Adrenal gland (tissue), 12 donors: ENCODE data around the gene NPFFR1. TPM values are rescaled to one million over a fixed set of nuclear protein-coding genes. Genes with fewer than 3 reads are reported as not detected.

ENCODE experiments used
- DNase-seq, 7 donors: peaks; one replicate each; pipeline ENCODE4 v3.0.0-alpha.2; 2019 to 2020
- H3K27ac ChIP-seq, 5 donors: fragments of 200-600 bp; sonication (generic) in 4 of 5; 1 replicate in 3 of 5; 2 replicates in 2 of 5; pipeline versions ENCODE4 v1.5.1 to v1.8.0; 2016 to 2020; ENCODE audit warnings: mild to moderate bottlenecking in 1 of 5
- H3K27me3 ChIP-seq: fragments of 200-600 bp; 2 replicates; pipeline ENCODE4 v1.8.0; 2021
- H3K36me3 ChIP-seq, 2 donors: fragments of 200-600 bp; replicated peaks in 1 of 2; 1 replicate in 1 of 2; 2 replicates in 1 of 2; pipeline versions ENCODE4 v1.5.1 to v1.8.0; 2018 to 2022
- H3K4me1 ChIP-seq, 2 donors: fragments of 200-600 bp; replicated peaks in 1 of 2; 1 replicate in 1 of 2; 2 replicates in 1 of 2; pipeline versions ENCODE4 v1.5.1 to v1.8.0; 2018 to 2021
- H3K4me3 ChIP-seq, 4 donors: fragments of 200-600 bp; sonication (generic) in 3 of 4; one replicate each; pipeline ENCODE4 v1.5.1; 2016 to 2018
- H3K9me3 ChIP-seq, 3 donors: fragments of 200-600 bp; sonication (generic) in 1 of 3; replicated peaks in 1 of 3; 1 replicate in 2 of 3; 2 replicates in 1 of 3; pipeline versions ENCODE4 v1.5.1 to v1.8.0; 2016 to 2021
- POLR2A ChIP-seq, 2 donors: fragments of 450-650 bp; IDR thresholded peaks; one replicate each; pipeline ENCODE4 v1.6.1; 2017; ENCODE audit warnings: antibody characterized with exemption in 2 of 2, mild to moderate bottlenecking in 2 of 2, moderate library complexity in 1 of 2
- WGBS, 4 donors: extraction: QIAGEN DNeasy Blood & Tissue Kit in 2 of 4; methylation state at CpG; one replicate each; pipeline versions ENCODE4 v1.1.5 to v1.1.7; 2013 to 2017; 5-methylcytosine and 5-hydroxymethylcytosine counted together
- intact Hi-C, 2 donors: fragments of 100-400 bp; cut with DNase I; formaldehyde crosslinking; loops; one replicate each; pipeline versions ENCODE4 v1.14.1 to v1.15.0; 2022 to 2023
- polyA plus RNA-seq, 3 donors: library from polyadenylated mRNA; stranded (reverse); fragments of 200-250 nt in 2 of 3; fragments of 350-450 nt in 1 of 3; fragmentation: Illumina TruSeq in 1 of 3; extraction: RNeasy Lipid Tissue Mini Kit (QIAGEN cat#74804) in 1 of 3; gene quantifications; one replicate each; pipeline ENCODE4 v1.2.3, GENCODE V29; 2013 to 2014
- total RNA-seq, 9 donors: library from RNA; depleted of rRNA in 4 of 9; stranded (reverse); fragments of >200 nt in 4 of 9; fragments of 120-200 nt in 1 of 9; fragmentation: NEBNext Ultra II Directional in 1 of 9; extraction: Animal tissue kit (Norgen Biotek cat#: 25700) in 1 of 9; gene quantifications; one replicate each; pipeline versions ENCODE4 v1.1.0 to v1.2.4, GENCODE V29; 2013 to 2023
- TF ChIP-seq, protein P1 (sequence below), 6 experiments: fragments of 450-650 bp in 4 of 6; fragments of 200-600 bp in 2 of 6; sonication (generic) in 1 of 6; IDR thresholded peaks; 1 replicate in 5 of 6; 2 replicates in 1 of 6; pipeline versions ENCODE4 v1.5.1 to v1.8.0; 2016 to 2021; ENCODE audit warnings: antibody characterized with exemption in 6 of 6, mild to moderate bottlenecking in 2 of 6, moderate library complexity in 1 of 6
- donor health status: healthy with polysubstance abuse.
- donor health status: Bipolar disorder and iron deficiency.
- donor health status: DM: yes; HTN: yes; CAD: no.
- donor health status: DM: no; HTN: no; CAD: no.
- donor health status: DM: no; HTN: no; CAD: no.
- donor health status: DM: yes; HTN: yes; CAD: no.

NPFFR1 gene
- total and polyA plus RNA-seq, 12 donors: under 0.01 to 0.24 (median 0.03) TPM; not detected in 7

DNA sequence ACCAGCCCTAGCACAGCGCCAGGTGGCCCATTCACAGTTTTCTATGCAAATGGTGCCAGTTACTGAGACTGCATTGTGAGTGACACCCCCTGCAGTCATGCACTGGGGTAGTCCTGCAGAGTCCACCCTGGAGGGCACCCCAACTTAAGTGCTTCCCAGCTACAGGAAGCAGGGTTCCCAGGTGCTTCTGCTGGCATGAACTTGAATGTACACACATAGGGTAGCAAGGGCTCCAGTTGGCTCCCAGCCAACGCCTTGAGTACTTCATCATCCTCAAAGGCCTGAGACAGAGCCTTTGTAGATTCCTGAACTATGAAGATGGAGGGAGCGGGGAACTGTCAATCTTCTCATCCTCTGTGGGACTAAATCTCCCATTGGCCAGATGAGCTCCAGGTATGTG, 11.5 kb upstream of the NPFFR1 start:
- intact Hi-C loops: no loop called here
- H3K27ac ChIP-seq: no peak overlapping the region

DNA sequence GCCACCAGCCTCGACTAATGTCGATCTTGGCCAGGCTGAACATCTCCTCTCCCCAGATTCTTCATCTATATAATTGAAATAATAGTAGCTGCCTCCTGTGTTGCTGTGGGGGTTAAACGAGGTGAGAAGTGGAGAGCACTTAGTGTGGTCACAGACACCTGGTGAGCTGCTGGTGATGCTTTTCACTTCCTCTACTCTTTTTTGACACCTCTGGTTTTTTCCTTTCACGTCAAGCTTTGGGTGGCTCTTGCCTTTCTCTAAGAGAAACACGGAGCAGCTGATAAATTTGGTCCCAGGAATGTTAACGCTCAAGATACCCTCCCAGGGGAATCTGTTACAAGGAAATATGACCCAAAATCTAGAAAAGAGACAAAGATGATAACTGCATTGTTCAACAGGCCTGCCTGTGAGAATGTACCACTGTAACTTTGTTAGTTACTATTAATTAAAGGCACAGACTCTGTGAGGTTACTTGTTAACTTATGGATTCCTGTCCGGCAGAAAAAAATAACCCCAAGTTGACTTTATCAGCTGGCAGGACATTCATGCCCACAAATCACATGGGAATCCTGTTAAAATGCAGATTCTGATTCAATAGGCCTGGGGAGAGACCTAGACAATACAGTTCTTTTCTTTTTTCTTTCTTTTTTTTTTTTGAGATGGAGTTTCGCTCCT, 9.5 kb upstream of the NPFFR1 start:
- WGBS, 4 donors: 75 to 80% (median 80%) methylated on average over 8 of the region's 8 CpGs
- TF ChIP-seq POLR2A (IDR thresholded peaks at IDR 0.05): no peak
- TF ChIP-seq, protein P1, sequence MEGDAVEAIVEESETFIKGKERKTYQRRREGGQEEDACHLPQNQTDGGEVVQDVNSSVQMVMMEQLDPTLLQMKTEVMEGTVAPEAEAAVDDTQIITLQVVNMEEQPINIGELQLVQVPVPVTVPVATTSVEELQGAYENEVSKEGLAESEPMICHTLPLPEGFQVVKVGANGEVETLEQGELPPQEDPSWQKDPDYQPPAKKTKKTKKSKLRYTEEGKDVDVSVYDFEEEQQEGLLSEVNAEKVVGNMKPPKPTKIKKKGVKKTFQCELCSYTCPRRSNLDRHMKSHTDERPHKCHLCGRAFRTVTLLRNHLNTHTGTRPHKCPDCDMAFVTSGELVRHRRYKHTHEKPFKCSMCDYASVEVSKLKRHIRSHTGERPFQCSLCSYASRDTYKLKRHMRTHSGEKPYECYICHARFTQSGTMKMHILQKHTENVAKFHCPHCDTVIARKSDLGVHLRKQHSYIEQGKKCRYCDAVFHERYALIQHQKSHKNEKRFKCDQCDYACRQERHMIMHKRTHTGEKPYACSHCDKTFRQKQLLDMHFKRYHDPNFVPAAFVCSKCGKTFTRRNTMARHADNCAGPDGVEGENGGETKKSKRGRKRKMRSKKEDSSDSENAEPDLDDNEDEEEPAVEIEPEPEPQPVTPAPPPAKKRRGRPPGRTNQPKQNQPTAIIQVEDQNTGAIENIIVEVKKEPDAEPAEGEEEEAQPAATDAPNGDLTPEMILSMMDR (IDR thresholded peaks at IDR 0.05): no peak
- Histone ChIP-seq H3K36me3 (no peaks in the 10 kb centered on the region), H3K4me1 (peaks cover 10 to 11% of the 10 kb centered on the region in 2 donors), H3K27ac (no peak overlapping the region), H3K9me3 (no peaks in the 10 kb centered on the region), H3K27me3 (no peaks in the 10 kb centered on the region), H3K4me3 (no peak overlapping the region)
- intact Hi-C loops: no loop called here
- DNase-seq: no peak

More for the DNA sequence above, 11.5 kb upstream of the NPFFR1 start:
- H3K4me1 ChIP-seq: peaks cover 10 to 11% of the 10 kb centered on the region in 2 donors
- no peaks in the 10 kb centered on the region for H3K27me3 ChIP-seq
- H3K9me3 ChIP-seq: no peaks in the 10 kb centered on the region
- H3K36me3 ChIP-seq: no peaks in the 10 kb centered on the region
- no peak overlapping the region for H3K4me3 ChIP-seq
- 76 to 88% (median 79%) methylated on average over 3 of the region's 3 CpGs for WGBS, 4 donors
- no peak for DNase-seq
- TF ChIP-seq POLR2A (IDR thresholded peaks at IDR 0.05): no peak
- TF ChIP-seq, protein P1 (IDR thresholded peaks at IDR 0.05): no peak

DNA sequence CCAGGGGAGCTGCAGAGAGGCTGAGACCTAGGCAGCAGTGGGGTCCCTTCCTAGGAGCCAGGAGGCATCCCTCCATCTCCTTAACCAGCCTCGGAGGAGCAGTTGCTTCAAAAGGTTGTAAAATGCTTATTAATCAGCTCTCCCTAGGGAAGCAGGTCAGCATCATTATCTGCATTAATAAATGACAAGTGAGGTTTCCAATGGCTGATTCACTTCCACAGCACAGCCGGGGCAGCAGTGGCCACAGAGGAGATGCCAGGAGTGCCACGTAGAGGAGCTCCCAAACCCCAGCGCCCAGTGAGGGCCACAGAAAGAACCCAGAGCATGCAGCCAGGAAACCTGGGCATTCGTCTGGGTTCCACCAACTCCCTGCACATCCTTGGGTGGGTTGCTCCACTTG, 8.2 kb upstream of the NPFFR1 start:
- DNase-seq: no peak

DNA sequence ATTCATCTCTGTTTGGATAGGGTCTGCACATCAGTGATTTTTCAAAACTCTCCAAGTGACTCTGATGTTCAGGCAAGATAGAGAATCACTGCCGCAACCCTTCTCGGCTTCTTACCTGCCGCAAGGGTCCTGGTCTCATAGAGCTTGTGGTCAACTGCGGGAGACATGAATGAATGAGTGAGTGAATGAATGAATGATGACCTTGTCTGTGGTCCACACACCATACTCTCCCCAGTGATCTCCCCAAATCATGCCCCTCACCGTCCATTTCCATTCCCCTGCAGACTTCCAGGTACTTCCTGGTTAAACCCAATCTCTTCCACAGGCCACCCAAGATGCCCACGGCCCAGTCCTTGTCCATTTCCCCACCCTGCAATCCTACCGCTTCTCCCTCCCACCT, 5.9 kb upstream of the NPFFR1 start:
- TF ChIP-seq POLR2A (IDR thresholded peaks at IDR 0.05): no peak
- TF ChIP-seq, protein P1 (IDR thresholded peaks at IDR 0.05): no peak
- H3K36me3 ChIP-seq: no peaks in the 10 kb centered on the region
- intact Hi-C loops: no loop called here
- WGBS, 4 donors: 88 to 97% (median 93%) methylated on average over 7 of the region's 7 CpGs
- no peaks in the 10 kb centered on the region for H3K9me3 ChIP-seq
- H3K4me1 ChIP-seq: no peaks in the 10 kb centered on the region
- peaks cover 25% of the 10 kb centered on the region for H3K27me3 ChIP-seq
- no peak overlapping the region for H3K4me3 ChIP-seq
- no peak overlapping the region for H3K27ac ChIP-seq
- no peak for DNase-seq

More for the DNA sequence above, 8.2 kb upstream of the NPFFR1 start:
- WGBS, 4 donors: 82 to 94% (median 88%) methylated on average over 5 of the region's 5 CpGs
- Histone ChIP-seq H3K9me3 (no peaks in the 10 kb centered on the region), H3K36me3 (no peaks in the 10 kb centered on the region), H3K4me3 (no peak overlapping the region), H3K27ac (no peak overlapping the region), H3K4me1 (peaks cover 10% of the 10 kb centered on the region in 2 donors), H3K27me3 (peaks cover 5% of the 10 kb centered on the region)
- intact Hi-C loops: no loop called here
- TF ChIP-seq POLR2A (IDR thresholded peaks at IDR 0.05): no peak
- TF ChIP-seq, protein P1 (IDR thresholded peaks at IDR 0.05): no peak
